Neuronal stem cell (in vitro differentiated cells): ENCODE results near the gene ANKRD44.

ENCODE experiments used
- DNase-seq: peaks from one replicate; pipeline ENCODE4 v3.0.0-alpha.2; 2013; ENCODE audit warnings: low spot score
- H2AFZ ChIP-seq: one replicate; pipeline ENCODE4 v1.6.1; 2013; ENCODE audit warnings: mild to moderate bottlenecking, low read length, inconsistent platforms
- H2AK5ac ChIP-seq: 2 replicates; pipeline ENCODE4 v1.6.1; 2013; ENCODE audit warnings: low read depth, mild to moderate bottlenecking, inconsistent platforms, low read length, moderate library complexity, mixed read lengths
- H2BK120ac ChIP-seq: 2 replicates; pipeline ENCODE4 v1.6.1; 2013; ENCODE audit warnings: low read depth, mild to moderate bottlenecking, inconsistent platforms, low read length, moderate library complexity, mixed read lengths
- H2BK12ac ChIP-seq: one replicate; pipeline ENCODE4 v1.6.1; 2013; ENCODE audit warnings: low read length, inconsistent platforms
- H2BK15ac ChIP-seq: 2 replicates; pipeline ENCODE4 v1.6.1; 2013; ENCODE audit warnings: mild to moderate bottlenecking, low read length, inconsistent platforms, mixed read lengths
- H2BK5ac ChIP-seq: one replicate; pipeline ENCODE4 v1.6.1; 2013; ENCODE audit warnings: inconsistent platforms, mild to moderate bottlenecking, low read length, moderate library complexity
- H3K14ac ChIP-seq: one replicate; pipeline ENCODE4 v1.6.1; 2013; ENCODE audit warnings: low read length, inconsistent platforms
- H3K18ac ChIP-seq: 2 replicates; pipeline ENCODE4 v1.6.1; 2013; ENCODE audit warnings: low read length, inconsistent platforms
- H3K23ac ChIP-seq: 2 replicates; pipeline ENCODE4 v1.6.1; 2013; ENCODE audit warnings: low read depth, mild to moderate bottlenecking, mixed read lengths, low read length, inconsistent platforms; ENCODE audit not compliant: poor library complexity
- H3K27ac ChIP-seq: replicated peaks from 3 replicates; pipeline ENCODE4 v1.5.1; 2013; ENCODE audit warnings: low read length, inconsistent platforms
- H3K27me3 ChIP-seq, 3 experiments: 2 replicates each; pipeline ENCODE4 v1.6.1; 2013; ENCODE audit warnings: low read length in 3 of 3, mild to moderate bottlenecking in 2 of 3, inconsistent platforms in 1 of 3, low read depth in 1 of 3, mixed read lengths in 1 of 3, moderate library complexity in 1 of 3; ENCODE audit not compliant: control insufficient read depth in 3 of 3, insufficient read depth in 3 of 3
- H3K36me3 ChIP-seq, 2 donors: replicated peaks in 1 of 2; 2 replicates each; pipeline ENCODE4 v1.6.1; 2013; ENCODE audit warnings: low read length in 2 of 2; ENCODE audit not compliant: control insufficient read depth in 2 of 2, insufficient read depth in 2 of 2
- H3K4ac ChIP-seq: 2 replicates; pipeline ENCODE4 v1.6.1; 2013; ENCODE audit warnings: inconsistent platforms, mild to moderate bottlenecking, low read length, moderate library complexity
- H3K4me1 ChIP-seq, 2 donors: 1 replicate in 1 of 2; 2 replicates in 1 of 2; pipeline ENCODE4 v1.6.1; 2013; ENCODE audit warnings: low read length in 2 of 2, low read depth in 1 of 2; ENCODE audit not compliant: control insufficient read depth in 2 of 2, insufficient read depth in 1 of 2
- H3K4me2 ChIP-seq: one replicate; pipeline ENCODE4 v1.6.1; 2013; ENCODE audit warnings: mild to moderate bottlenecking, low read length, inconsistent platforms; ENCODE audit not compliant: insufficient read depth, poor library complexity, severe bottlenecking
- H3K4me3 ChIP-seq, 2 donors: 2 replicates each; pipeline ENCODE4 v1.5.1; 2013; ENCODE audit warnings: low read length in 2 of 2, mild to moderate bottlenecking in 2 of 2, inconsistent platforms in 1 of 2, moderate library complexity in 1 of 2
- H3K79me1 ChIP-seq: one replicate; pipeline ENCODE4 v1.6.1; 2013; ENCODE audit warnings: low read depth, mild to moderate bottlenecking, inconsistent platforms, low read length, moderate library complexity
- H3K9ac ChIP-seq: one replicate; pipeline ENCODE4 v1.6.1; 2013; ENCODE audit warnings: mild to moderate bottlenecking, low read depth, low read length, inconsistent platforms; ENCODE audit not compliant: poor library complexity
- H3K9me3 ChIP-seq, 2 donors: replicated peaks in 1 of 2; 2 replicates each; pipeline versions ENCODE3 to v1.6.1; 2013; ENCODE audit warnings: low read length in 2 of 2, mild to moderate bottlenecking in 2 of 2, inconsistent platforms in 1 of 2, low read depth in 1 of 2, mixed read lengths in 1 of 2, moderate library complexity in 1 of 2; ENCODE audit not compliant: control insufficient read depth in 2 of 2, insufficient read depth in 1 of 2
- H4K8ac ChIP-seq: one replicate; pipeline ENCODE4 v1.6.1; 2013; ENCODE audit warnings: low read depth, mild to moderate bottlenecking, inconsistent platforms, low read length, moderate library complexity
- H4K91ac ChIP-seq: one replicate; pipeline ENCODE4 v1.6.1; 2013; ENCODE audit warnings: low read length, low read depth, mild to moderate bottlenecking, inconsistent platforms; ENCODE audit not compliant: poor library complexity
- WGBS, 2 donors: extraction: QIAGEN DNeasy Blood & Tissue Kit; methylation state at CpG; one replicate each; pipeline ENCODE4 v1.1.7; 2013; ENCODE audit warnings: missing lambda C conversion rate in 2 of 2, mixed read lengths in 1 of 2; ENCODE audit not compliant: insufficient read length in 2 of 2, insufficient replicate concordance in 1 of 2; ENCODE audit errors: extremely low coverage in 2 of 2; 5-methylcytosine and 5-hydroxymethylcytosine counted together

The ANKRD44 gene

GRCh38 chr2:197072533-197072932 lies 238.0 kb downstream of the ANKRD44 start:
- no CpG with 5 or more reads among the region's 3 CpGs for WGBS, 2 donors
- H2AFZ ChIP-seq: no peak overlapping the region
- no peak overlapping the region for H2BK120ac ChIP-seq

DNA sequence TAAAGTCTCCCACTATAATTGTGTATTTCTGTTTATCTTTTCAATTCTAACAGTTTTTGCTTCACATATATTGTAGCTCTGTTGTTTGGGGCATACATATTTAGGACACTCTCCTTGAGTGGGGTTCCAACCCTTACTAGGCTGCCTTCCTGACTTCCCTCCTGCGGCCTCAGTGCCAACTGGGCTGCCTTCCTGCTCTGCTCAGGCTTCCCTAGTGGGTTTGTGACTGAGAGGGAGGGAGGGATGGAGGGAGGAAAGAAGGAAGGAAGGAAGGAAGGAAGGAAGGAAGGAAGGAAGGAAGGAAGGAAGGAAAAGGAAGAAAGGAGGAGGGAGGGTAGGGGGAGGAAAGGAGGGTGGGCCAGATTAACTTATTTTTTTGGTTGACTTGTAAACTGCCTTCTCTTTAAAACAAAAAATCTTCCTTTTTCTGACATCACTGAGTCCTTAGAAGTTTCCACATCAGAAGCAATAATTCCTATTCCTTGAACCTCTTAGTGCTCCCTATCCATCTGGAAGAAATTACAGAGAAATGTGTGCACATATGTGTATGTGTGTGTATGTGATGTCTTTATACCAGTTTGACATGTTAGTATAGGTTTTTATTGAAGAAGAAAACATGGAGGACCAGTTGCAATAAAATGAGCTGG lies 238.7 kb downstream of the ANKRD44 start:
- Histone ChIP-seq H4K8ac (no peak overlapping the region), H2BK5ac (no peak overlapping the region)

More at GRCh38 chr2:197072533-197072932, 238.0 kb downstream of the ANKRD44 start:
- H2BK15ac ChIP-seq: no peak overlapping the region
- no peak overlapping the region for H4K91ac ChIP-seq
- H3K27me3 ChIP-seq: no peaks in the 10 kb centered on the region
- no peak overlapping the region for H3K23ac ChIP-seq
- peaks cover 6 to 8% of the 10 kb centered on the region in 2 donors for H3K4me1 ChIP-seq
- H3K9ac ChIP-seq: no peak overlapping the region
- no peak overlapping the region for H3K14ac ChIP-seq
- H3K4me2 ChIP-seq: no peak overlapping the region
- H3K4ac ChIP-seq: no peak overlapping the region
- no peak overlapping the region for H3K4me3 ChIP-seq
- DNase-seq: no peak
- H3K18ac ChIP-seq: no peak overlapping the region
- H2BK12ac ChIP-seq: no peak overlapping the region
- H3K9me3 ChIP-seq: peaks cover 0 to 7% of the 10 kb centered on the region in 2 donors
- H2AK5ac ChIP-seq: no peak overlapping the region
- no peak overlapping the region for H4K8ac ChIP-seq
- no peaks in the 10 kb centered on the region for H3K79me1 ChIP-seq
- no peak overlapping the region for H2BK5ac ChIP-seq
- no peaks in the 10 kb centered on the region for H3K36me3 ChIP-seq
- no peak overlapping the region for H3K27ac ChIP-seq

DNA sequence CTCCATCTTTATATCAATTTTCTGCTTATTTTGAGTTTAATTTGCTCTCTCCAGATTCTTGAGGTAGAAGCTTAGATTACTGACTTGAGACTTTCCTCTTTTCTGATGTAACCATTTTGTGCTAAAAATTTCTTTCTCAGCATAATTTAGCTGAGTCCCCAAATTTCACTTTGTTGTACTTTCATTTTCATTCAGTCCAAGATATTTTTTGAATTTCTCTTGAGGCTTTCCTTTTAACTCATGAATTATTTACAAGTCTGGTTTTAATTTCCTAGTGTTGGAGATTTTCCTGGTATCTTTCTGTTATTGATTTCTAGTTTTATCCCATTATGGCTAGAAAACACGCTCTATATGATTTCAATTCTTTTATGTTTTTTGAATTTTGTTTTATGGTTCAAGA lies 239.4 kb downstream of the ANKRD44 start:
- Histone ChIP-seq H3K18ac (no peak overlapping the region), H3K4ac (no peak overlapping the region), H2BK5ac (no peak overlapping the region), H3K4me1 (peaks cover 6 to 8% of the 10 kb centered on the region in 2 donors), H3K9me3 (peaks cover 0 to 7% of the 10 kb centered on the region in 2 donors), H2AK5ac (no peak overlapping the region), H3K79me1 (no peaks in the 10 kb centered on the region), H3K14ac (no peak overlapping the region), H2BK120ac (no peak overlapping the region), H3K4me2 (no peak overlapping the region), H3K9ac (no peak overlapping the region), H3K23ac (no peak overlapping the region), H4K8ac (no peak overlapping the region), H3K27ac (no peak overlapping the region), H2AFZ (no peak overlapping the region), H3K27me3 (no peaks in the 10 kb centered on the region), H4K91ac (no peak overlapping the region), H3K36me3 (no peaks in the 10 kb centered on the region), H2BK15ac (no peak overlapping the region), H3K4me3 (no peak overlapping the region), H2BK12ac (no peak overlapping the region)
- no CpG with 5 or more reads among the region's 1 CpG for WGBS, 2 donors
- DNase-seq: no peak

More for the DNA sequence above, 238.7 kb downstream of the ANKRD44 start:
- Histone ChIP-seq H2BK15ac (no peak overlapping the region), H3K4me1 (peaks cover 6 to 8% of the 10 kb centered on the region in 2 donors), H2AK5ac (no peak overlapping the region), H3K18ac (no peak overlapping the region), H3K4ac (no peak overlapping the region), H2BK120ac (no peak overlapping the region), H2BK12ac (no peak overlapping the region), H3K27ac (no peak overlapping the region), H3K36me3 (no peaks in the 10 kb centered on the region), H3K27me3 (no peaks in the 10 kb centered on the region), H4K91ac (no peak overlapping the region), H3K23ac (no peak overlapping the region), H3K4me3 (no peak overlapping the region), H2AFZ (no peak overlapping the region), H3K9ac (no peak overlapping the region), H3K4me2 (no peak overlapping the region), H3K9me3 (peaks cover 0 to 7% of the 10 kb centered on the region in 2 donors), H3K79me1 (no peaks in the 10 kb centered on the region), H3K14ac (no peak overlapping the region)
- no peak for DNase-seq
- WGBS, 2 donors: no CpG with 5 or more reads among the region's 1 CpG

- Histone ChIP-seq H2BK5ac (no peak overlapping the region), H3K27me3 (no peaks in the 10 kb centered on the region), H3K27ac (no peak overlapping the region), H3K9ac (no peak overlapping the region), H3K14ac (no peak overlapping the region), H4K8ac (no peak overlapping the region), H2AK5ac (no peak overlapping the region), H3K4me2 (no peak overlapping the region), H3K36me3 (no peaks in the 10 kb centered on the region), H2AFZ (no peak overlapping the region), H2BK15ac (no peak overlapping the region), H3K18ac (no peak overlapping the region), H2BK12ac (no peak overlapping the region), H3K4ac (no peak overlapping the region), H2BK120ac (no peak overlapping the region), H3K9me3 (no peaks in the 10 kb centered on the region), H4K91ac (no peak overlapping the region), H3K4me1 (peaks cover 6 to 8% of the 10 kb centered on the region in 2 donors), H3K79me1 (no peaks in the 10 kb centered on the region), H3K4me3 (no peak overlapping the region), H3K23ac (no peak overlapping the region)
- no CpG with 5 or more reads among the region's 2 CpGs for WGBS, 2 donors
- no peak for DNase-seq
These were observed 240.6 kb downstream of the ANKRD44 start for GRCh38 chr2:197069958-197070357.
